ENCODE results near the gene AUTS2. TPM values are rescaled to one million over a fixed set of nuclear protein-coding genes. Genes with fewer than 3 reads are reported as not detected.

The AUTS2 gene
- total RNA-seq (10 to 100 TPM; 32.1 to 35.2 TPM), polyA plus RNA-seq (10 to 100 TPM in 1 of 2 donors, 1 to 10 TPM in 1; 3.4 to 18.9 TPM)

DNA sequence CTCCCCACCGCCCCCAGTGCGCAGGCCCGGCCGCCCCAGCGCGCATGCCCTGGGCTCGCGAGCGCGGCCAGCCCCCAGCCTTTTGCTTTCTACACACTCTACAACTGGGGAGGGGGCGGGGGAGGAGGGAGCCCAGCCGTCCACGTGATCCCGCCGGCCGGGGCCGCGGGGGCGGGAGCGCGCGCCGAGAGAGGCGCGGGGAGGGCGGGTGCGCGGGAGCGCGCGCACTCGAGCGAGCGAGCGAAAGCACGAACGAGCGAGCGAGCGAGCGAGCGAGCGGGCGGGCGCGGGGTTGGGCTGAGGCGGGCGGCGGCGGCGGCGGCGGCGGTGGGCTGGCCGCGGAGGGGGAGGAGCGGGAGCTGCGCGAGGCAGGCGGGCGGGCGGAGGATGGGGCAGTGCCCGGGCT is at the start of gene AUTS2:
Gene AUTS2, plus strand, starts transcription at position 395 of the 406 bp plus-strand sequence. CDS start 1,179 bp downstream, outside the sequence.
- ChIA-PET POLR2A (ENCODE audit: partially characterized antibody) (no interaction called here), CTCF (ENCODE audit: partially characterized antibody) (no interaction called here)
- peaks cover 9% of the 10 kb centered on the region for H3K4me1 ChIP-seq (ENCODE audit: insufficient read depth, low read length)
- Mint-ChIP-seq H3K4me3 (peak within 1 kb of the TSS; percentile 84 to 88 (median 86)), H3K36me3 (peaks cover 0 to 3% of the 10 kb centered on the region in 2 donors), H3K27me3 (peaks cover 14 to 17% of the 10 kb centered on the region in 2 donors), H3K27ac (peak within 1 kb of the TSS in 6 of 7 donors; percentile 22 to 91 (median 60)), H3K4me1 (peaks cover 6 to 10% (median 8%) of the 10 kb centered on the region in 4 donors), H3K9me3 (peaks cover 0 to 3% (median 0%) of the 10 kb centered on the region in 8 donors)
- peaks cover 16% of the 10 kb centered on the region for H3K27me3 ChIP-seq (ENCODE audit: insufficient read depth, low read length)
- no peaks in the 10 kb centered on the region for H3K36me3 ChIP-seq (ENCODE audit: insufficient read depth, low read length)
- H3K27ac ChIP-seq (ENCODE audit: low read depth, low read length): no peak within 1 kb of the TSS
- no peak within 1 kb of the TSS for H3K4me3 ChIP-seq (ENCODE audit: low read length in 2 of 2)
- intact Hi-C loops (cut with micrococcal nuclease): no loop called here
- DNase-seq: peak; percentile 18 to 60 (median 41)
- H3K9me3 ChIP-seq (ENCODE audit: control insufficient read depth in 1 of 2, low read length in 2 of 2): no peaks in the 10 kb centered on the region

- no peaks in the 10 kb centered on the region for H3K36me3 Mint-ChIP-seq
- ChIA-PET POLR2A (ENCODE audit: partially characterized antibody) (no interaction called here), CTCF (ENCODE audit: partially characterized antibody) (no interaction called here)
- no peaks in the 10 kb centered on the region for H3K4me1 Mint-ChIP-seq
- no peaks in the 10 kb centered on the region for H3K27me3 ChIP-seq (ENCODE audit: insufficient read depth, low read length)
- H3K9me3 ChIP-seq (ENCODE audit: control insufficient read depth in 1 of 2, low read length in 2 of 2): no peaks in the 10 kb centered on the region
- intact Hi-C loops (cut with micrococcal nuclease): no loop called here
- H3K27me3 Mint-ChIP-seq: no peaks in the 10 kb centered on the region
- H3K4me3 Mint-ChIP-seq: no peak overlapping the region
- no peaks in the 10 kb centered on the region for H3K36me3 ChIP-seq (ENCODE audit: insufficient read depth, low read length)
- H3K9me3 Mint-ChIP-seq: peaks cover 0 to 5% (median 0%) of the 10 kb centered on the region in 8 donors
- no peaks in the 10 kb centered on the region for H3K4me1 ChIP-seq (ENCODE audit: insufficient read depth, low read length)
- no peak overlapping the region for H3K27ac ChIP-seq (ENCODE audit: low read depth, low read length)
- no peak overlapping the region for H3K4me3 ChIP-seq (ENCODE audit: low read length in 2 of 2)
- no peak for DNase-seq
- no peak overlapping the region for H3K27ac Mint-ChIP-seq
Observed at GRCh38 chr7:69550991-69551390, 47.3 kb upstream of the AUTS2 start.

DNA sequence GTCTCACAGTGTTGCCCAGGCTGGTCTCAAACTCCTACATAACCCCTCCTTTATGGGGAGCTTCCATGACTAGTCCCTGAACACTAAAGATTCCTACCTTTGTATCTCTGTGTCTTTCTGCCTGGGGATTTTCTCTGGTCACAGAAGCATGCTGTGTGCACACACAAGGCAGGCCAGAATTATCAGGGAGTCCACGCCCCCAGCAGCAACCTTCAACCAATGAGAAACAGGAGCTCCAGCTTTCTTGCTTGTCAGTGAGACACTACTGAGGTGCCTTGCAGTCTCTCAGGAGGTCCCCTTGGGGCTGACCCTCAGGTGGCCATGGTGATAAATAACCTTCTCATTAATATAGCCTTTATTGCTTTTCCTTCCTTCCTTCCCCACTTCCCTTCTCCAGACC is 45.1 kb upstream of the AUTS2 start:
- Mint-ChIP-seq H3K27ac (no peak overlapping the region), H3K4me3 (no peak overlapping the region), H3K4me1 (no peaks in the 10 kb centered on the region), H3K9me3 (peaks cover 0 to 5% (median 0%) of the 10 kb centered on the region in 8 donors), H3K27me3 (no peaks in the 10 kb centered on the region), H3K36me3 (no peaks in the 10 kb centered on the region)
- H3K36me3 ChIP-seq (ENCODE audit: insufficient read depth, low read length): no peaks in the 10 kb centered on the region
- intact Hi-C loops (cut with micrococcal nuclease): no loop called here
- POLR2A ChIA-PET (ENCODE audit: partially characterized antibody): no interaction called here
- no peak overlapping the region for H3K4me3 ChIP-seq (ENCODE audit: low read length in 2 of 2)
- no peaks in the 10 kb centered on the region for H3K9me3 ChIP-seq (ENCODE audit: control insufficient read depth in 1 of 2, low read length in 2 of 2)
- no peaks in the 10 kb centered on the region for H3K27me3 ChIP-seq (ENCODE audit: insufficient read depth, low read length)
- H3K27ac ChIP-seq (ENCODE audit: low read depth, low read length): no peak overlapping the region
- DNase-seq: no peak
- CTCF ChIA-PET (ENCODE audit: partially characterized antibody): no interaction called here
- no peaks in the 10 kb centered on the region for H3K4me1 ChIP-seq (ENCODE audit: insufficient read depth, low read length)

DNA sequence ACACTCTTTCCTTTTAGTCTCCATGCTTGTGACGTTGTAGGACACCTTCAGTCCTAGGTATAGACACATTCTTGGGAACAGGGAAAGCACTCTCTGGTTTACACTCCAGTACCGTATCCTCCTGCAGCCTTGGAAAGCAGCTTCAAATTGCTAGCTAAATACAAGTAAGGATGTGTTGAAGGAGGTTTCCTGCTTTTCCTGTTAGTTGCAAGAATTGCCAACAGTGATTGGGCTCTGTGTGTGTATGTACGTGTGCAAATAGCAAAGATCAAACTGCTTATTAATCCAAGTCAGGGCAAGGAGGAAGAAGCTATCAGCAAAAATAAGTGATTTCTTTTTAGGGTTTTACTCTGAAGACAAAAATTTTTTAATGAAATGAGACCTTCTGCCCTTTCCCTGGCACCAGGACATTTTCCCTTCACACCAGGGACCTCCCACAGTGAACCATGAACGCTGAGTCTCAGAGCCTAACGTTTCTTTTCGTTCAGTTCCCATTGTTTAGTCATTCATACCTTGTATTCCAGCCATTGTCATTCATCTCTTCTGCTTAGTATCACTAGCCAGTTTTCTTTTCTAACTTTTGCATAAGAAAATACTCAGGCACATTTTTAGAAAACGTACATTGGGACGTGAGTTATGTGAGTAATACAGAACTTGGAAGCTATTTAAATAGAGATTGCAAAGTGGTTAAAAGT is 36.9 kb upstream of the AUTS2 start:
- H3K9me3 Mint-ChIP-seq: peaks cover 0 to 13% (median 0%) of the 10 kb centered on the region in 8 donors
- Histone ChIP-seq H3K27ac (ENCODE audit: low read depth, low read length) (no peak overlapping the region), H3K4me1 (ENCODE audit: insufficient read depth, low read length) (no peaks in the 10 kb centered on the region), H3K27me3 (ENCODE audit: insufficient read depth, low read length) (no peaks in the 10 kb centered on the region), H3K4me3 (ENCODE audit: low read length in 2 of 2) (no peak overlapping the region), H3K36me3 (ENCODE audit: insufficient read depth, low read length) (no peaks in the 10 kb centered on the region), H3K9me3 (ENCODE audit: control insufficient read depth in 1 of 2, low read length in 2 of 2) (no peaks in the 10 kb centered on the region)
- CTCF ChIA-PET (ENCODE audit: partially characterized antibody): no interaction called here
- H3K36me3 Mint-ChIP-seq: no peaks in the 10 kb centered on the region
- H3K4me1 Mint-ChIP-seq: no peaks in the 10 kb centered on the region
- POLR2A ChIA-PET (ENCODE audit: partially characterized antibody): no interaction called here
- no peak overlapping the region for H3K4me3 Mint-ChIP-seq
- no peak for DNase-seq
- intact Hi-C loops (cut with micrococcal nuclease): no loop called here
- H3K27me3 Mint-ChIP-seq: peaks cover 2 to 3% of the 10 kb centered on the region in 2 donors
- no peak overlapping the region for H3K27ac Mint-ChIP-seq

DNA sequence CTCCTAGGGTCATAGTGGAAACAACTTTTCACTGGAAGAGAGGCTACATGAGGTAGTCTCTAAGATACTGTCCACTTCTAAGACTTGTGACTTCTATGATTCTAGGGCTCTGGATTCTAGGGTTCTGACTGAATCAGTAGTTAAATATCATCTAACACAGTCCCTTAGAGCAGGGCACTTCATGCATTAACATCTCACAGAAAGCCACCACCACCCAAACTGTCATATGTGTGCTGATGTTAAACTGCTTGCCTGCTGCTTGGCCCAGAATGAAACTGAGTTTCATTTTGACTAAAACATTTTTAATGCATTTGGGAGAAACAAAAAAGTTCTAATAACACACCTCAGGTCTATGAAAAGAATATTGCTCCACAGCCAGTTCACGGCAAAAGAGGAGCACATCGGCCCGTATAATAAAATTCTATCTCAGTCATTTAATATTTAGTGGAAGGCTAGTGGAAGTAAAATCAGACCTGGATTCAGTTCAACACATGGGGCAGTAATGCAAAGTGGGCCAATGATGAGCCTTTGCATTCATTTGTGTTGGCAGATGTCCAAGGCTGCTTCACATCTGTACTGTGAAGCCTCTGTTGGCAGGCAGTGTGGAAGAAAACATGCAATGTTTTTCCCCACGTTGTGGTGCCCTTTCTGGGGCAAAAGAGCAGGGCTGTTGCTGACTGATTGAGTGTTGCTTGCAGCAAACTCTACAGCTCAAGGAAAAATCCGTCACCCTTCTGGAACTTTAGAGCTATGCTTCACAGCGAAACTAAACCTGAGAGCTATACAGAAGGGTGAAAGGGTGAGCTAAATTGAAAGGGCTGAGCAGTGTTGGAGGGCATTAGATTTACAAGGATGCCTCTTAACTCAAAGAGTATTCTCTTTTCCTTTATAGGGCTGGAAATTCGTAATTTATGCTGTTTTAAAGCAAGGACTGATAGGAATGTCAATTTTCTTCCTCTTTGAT is 33.5 kb upstream of the AUTS2 start:
- Histone ChIP-seq H3K27me3 (ENCODE audit: insufficient read depth, low read length) (no peaks in the 10 kb centered on the region), H3K36me3 (ENCODE audit: insufficient read depth, low read length) (no peaks in the 10 kb centered on the region), H3K4me3 (ENCODE audit: low read length in 2 of 2) (no peak overlapping the region), H3K9me3 (ENCODE audit: control insufficient read depth in 1 of 2, low read length in 2 of 2) (no peaks in the 10 kb centered on the region), H3K4me1 (ENCODE audit: insufficient read depth, low read length) (no peaks in the 10 kb centered on the region), H3K27ac (ENCODE audit: low read depth, low read length) (no peak overlapping the region)
- no peak for DNase-seq
- Mint-ChIP-seq H3K27ac (no peak overlapping the region), H3K9me3 (peaks cover 0 to 9% (median 0%) of the 10 kb centered on the region in 8 donors), H3K4me1 (no peaks in the 10 kb centered on the region), H3K4me3 (no peak overlapping the region), H3K36me3 (no peaks in the 10 kb centered on the region), H3K27me3 (peaks cover 0 to 5% of the 10 kb centered on the region in 2 donors)
- ChIA-PET CTCF (ENCODE audit: partially characterized antibody) (no interaction called here), POLR2A (ENCODE audit: partially characterized antibody) (no interaction called here)
- intact Hi-C loops (cut with micrococcal nuclease): no loop called here

- Histone ChIP-seq H3K9me3 (ENCODE audit: control insufficient read depth in 1 of 2, low read length in 2 of 2) (no peaks in the 10 kb centered on the region), H3K4me1 (ENCODE audit: insufficient read depth, low read length) (no peaks in the 10 kb centered on the region), H3K4me3 (ENCODE audit: low read length in 2 of 2) (no peak overlapping the region), H3K27ac (ENCODE audit: low read depth, low read length) (no peak overlapping the region), H3K36me3 (ENCODE audit: insufficient read depth, low read length) (no peaks in the 10 kb centered on the region), H3K27me3 (ENCODE audit: insufficient read depth, low read length) (no peaks in the 10 kb centered on the region)
- Mint-ChIP-seq H3K4me1 (no peaks in the 10 kb centered on the region), H3K27ac (no peak overlapping the region), H3K36me3 (no peaks in the 10 kb centered on the region), H3K4me3 (no peak overlapping the region), H3K27me3 (peaks cover 0 to 3% of the 10 kb centered on the region in 2 donors), H3K9me3 (peaks cover 0 to 3% (median 0%) of the 10 kb centered on the region in 8 donors)
- POLR2A ChIA-PET (ENCODE audit: partially characterized antibody): no interaction called here
- intact Hi-C loops (cut with micrococcal nuclease): no loop called here
- CTCF ChIA-PET (ENCODE audit: partially characterized antibody): no interaction called here
- no peak for DNase-seq
Observed at GRCh38 chr7:69567800-69568199, 30.5 kb upstream of the AUTS2 start.

DNA sequence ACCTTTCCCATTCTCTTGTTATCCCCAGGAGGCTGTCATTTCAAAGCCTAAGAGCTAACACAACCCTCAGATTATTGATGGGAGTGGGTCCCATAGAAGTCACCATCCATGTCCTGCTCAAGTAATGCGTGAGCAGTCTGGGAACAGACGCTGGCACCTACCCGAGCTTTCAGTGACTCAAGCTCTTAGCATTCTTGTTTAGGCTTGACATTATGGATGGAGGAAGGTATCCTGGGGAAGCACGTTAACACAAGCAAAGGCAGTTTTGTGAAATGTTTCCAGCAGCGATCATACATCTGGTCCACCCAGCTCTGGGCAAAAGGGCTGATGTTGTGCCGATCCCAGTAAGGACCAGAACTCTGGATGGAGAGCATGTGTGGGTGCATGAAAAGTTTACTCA is 30.0 kb upstream of the AUTS2 start:
- Mint-ChIP-seq H3K27me3 (peaks cover 0 to 3% of the 10 kb centered on the region in 2 donors), H3K36me3 (no peaks in the 10 kb centered on the region), H3K4me1 (no peaks in the 10 kb centered on the region), H3K4me3 (no peak overlapping the region), H3K9me3 (peaks cover 0 to 3% (median 0%) of the 10 kb centered on the region in 8 donors), H3K27ac (no peak overlapping the region)
- no peak overlapping the region for H3K4me3 ChIP-seq (ENCODE audit: low read length in 2 of 2)
- no peaks in the 10 kb centered on the region for H3K36me3 ChIP-seq (ENCODE audit: insufficient read depth, low read length)
- ChIA-PET CTCF (ENCODE audit: partially characterized antibody) (no interaction called here), POLR2A (ENCODE audit: partially characterized antibody) (no interaction called here)
- H3K9me3 ChIP-seq (ENCODE audit: control insufficient read depth in 1 of 2, low read length in 2 of 2): no peaks in the 10 kb centered on the region
- no peak for DNase-seq
- no peak overlapping the region for H3K27ac ChIP-seq (ENCODE audit: low read depth, low read length)
- intact Hi-C loops (cut with micrococcal nuclease): no loop called here
- no peaks in the 10 kb centered on the region for H3K4me1 ChIP-seq (ENCODE audit: insufficient read depth, low read length)
- no peaks in the 10 kb centered on the region for H3K27me3 ChIP-seq (ENCODE audit: insufficient read depth, low read length)

All from CD4-positive, alpha-beta memory T cell (primary cell).